Bronchial epithelial cell (primary cell): Measurements from ENCODE around the gene ERBB4. TPM values are rescaled to one million over a fixed set of nuclear protein-coding genes. Genes with fewer than 3 reads are reported as not detected.

Source experiments
- DNase-seq: peaks from one replicate; pipeline ENCODE4 v3.0.0-alpha.2; 2010; ENCODE audit warnings: low read depth
- FAIRE-seq: peaks from 2 replicates; lab custom pipeline; 2011; peaks lifted over from hg19 to GRCh38; lab: Jason Lieb, UNC
- H3K27me3 ChIP-seq: 2 replicates; pipeline ENCODE4 v1.5.1; 2011; ENCODE audit warnings: low read length; ENCODE audit not compliant: control insufficient read depth, insufficient read depth
- H3K36me3 ChIP-seq: 2 replicates; pipeline ENCODE4 v1.5.1; 2011; ENCODE audit warnings: low read length; ENCODE audit not compliant: control insufficient read depth, insufficient read depth
- H3K4me3 ChIP-seq: 2 replicates; pipeline ENCODE4 v1.5.1; 2011; ENCODE audit warnings: mild to moderate bottlenecking, low read depth, low read length, control low read depth
- CTCF ChIP-seq: IDR thresholded peaks from 2 replicates; pipeline ENCODE4 v1.5.1; 2011; ENCODE audit warnings: mild to moderate bottlenecking, moderate library complexity, low read length, control low read depth, inconsistent platforms; ENCODE audit not compliant: insufficient read depth, severe bottlenecking
- total RNA-seq: library from RNA; depleted of rRNA; stranded (reverse); fragments of >200 nt; gene quantifications from 2 replicates; pipeline ENCODE4 v1.2.1, GENCODE V29; 2014

ERBB4 gene
- total RNA-seq, 1 donor from 2014 or later, result under 0.01 TPM

GRCh38 chr2:211331736-211332135 is 1206.9 kb downstream of the ERBB4 start:
- Histone ChIP-seq H3K36me3 (no peaks in the 10 kb centered on the region), H3K4me3 (no peak overlapping the region), H3K27me3 (no peaks in the 10 kb centered on the region)
- no peak for FAIRE-seq
- no peak for DNase-seq
- TF ChIP-seq CTCF, result no peak

- Histone ChIP-seq H3K36me3 (no peaks in the 10 kb centered on the region), H3K27me3 (no peaks in the 10 kb centered on the region), H3K4me3 (no peak overlapping the region)
- DNase-seq, result no peak
- no peak for TF ChIP-seq CTCF
- FAIRE-seq, result no peak
Observed at GRCh38 chr2:211329882-211330281, 1208.7 kb downstream of the ERBB4 start.

- Histone ChIP-seq H3K36me3 (no peaks in the 10 kb centered on the region), H3K27me3 (no peaks in the 10 kb centered on the region), H3K4me3 (no peak overlapping the region)
- FAIRE-seq (no peak), DNase-seq (peak; percentile 98)
- TF ChIP-seq CTCF, result no peak
Observed at GRCh38 chr2:211329421-211329820, 1209.2 kb downstream of the ERBB4 start.

- H3K4me3 ChIP-seq, result no peak overlapping the region
- peak; percentile 74 for DNase-seq
- FAIRE-seq, result no peak
- no peaks in the 10 kb centered on the region for H3K36me3 ChIP-seq
- no peaks in the 10 kb centered on the region for H3K27me3 ChIP-seq
- TF ChIP-seq CTCF, result no peak
Observed at GRCh38 chr2:211328126-211328525, 1210.5 kb downstream of the ERBB4 start.
